Measurements from ENCODE around the gene ACVR1B. TPM values are rescaled to one million over a fixed set of nuclear protein-coding genes. Genes with fewer than 3 reads are reported as not detected.

Gene ACVR1B
- total RNA-seq, 4 donors from 2014 or later: 9.1 to 71.6 (median 59.2) TPM

- no peak overlapping the region for H3K27ac ChIP-seq
- peaks cover 0 to 11% (median 0%) of the 10 kb centered on the region in 3 donors for H3K36me3 ChIP-seq
- no peaks in the 10 kb centered on the region for H3K27me3 ChIP-seq
Measured at GRCh38 chr12:52013626-52014310, 62.3 kb downstream of the ACVR1B start.

GRCh38 chr12:52014567-52015530 lies 63.4 kb downstream of the ACVR1B start:
- DNase-seq: no peak
- TF ChIP-seq POLR2A (IDR thresholded peaks at IDR 0.05) (no peak), CTCF (IDR thresholded peaks at IDR 0.05) (no peak)

More at GRCh38 chr12:52013626-52014310, 62.3 kb downstream of the ACVR1B start:
- peaks cover 0 to 19% (median 0%) of the 10 kb centered on the region in 4 donors for H3K4me1 ChIP-seq
- TF ChIP-seq CTCF (IDR thresholded peaks at IDR 0.05): no peak
- no peak for TF ChIP-seq POLR2A (IDR thresholded peaks at IDR 0.05)
- H3K4me3 ChIP-seq: no peak overlapping the region
- DNase-seq: no peak
- no peaks in the 10 kb centered on the region for H3K9me3 ChIP-seq

GRCh38 chr12:52015532-52016041 lies 64.1 kb downstream of the ACVR1B start:
- TF ChIP-seq CTCF (IDR thresholded peaks at IDR 0.05) (no peak), POLR2A (IDR thresholded peaks at IDR 0.05) (no peak)
- Histone ChIP-seq H3K4me1 (peaks cover 0 to 9% (median under 1%) of the 10 kb centered on the region in 4 donors), H3K27me3 (no peaks in the 10 kb centered on the region), H3K36me3 (peaks cover 0 to 11% (median 0%) of the 10 kb centered on the region in 3 donors), H3K9me3 (no peaks in the 10 kb centered on the region), H3K4me3 (no peak overlapping the region), H3K27ac (no peak overlapping the region)
- no peak for DNase-seq

More at GRCh38 chr12:52014567-52015530, 63.4 kb downstream of the ACVR1B start:
- no peaks in the 10 kb centered on the region for H3K9me3 ChIP-seq
- H3K4me1 ChIP-seq: peaks cover 0 to 12% (median 0%) of the 10 kb centered on the region in 4 donors
- no peaks in the 10 kb centered on the region for H3K27me3 ChIP-seq
- H3K4me3 ChIP-seq: no peak overlapping the region
- peaks cover 0 to 11% (median 0%) of the 10 kb centered on the region in 3 donors for H3K36me3 ChIP-seq
- H3K27ac ChIP-seq: no peak overlapping the region

- no peaks in the 10 kb centered on the region for H3K9me3 ChIP-seq
- H3K36me3 ChIP-seq: peaks cover 0 to 8% (median 0%) of the 10 kb centered on the region in 3 donors
- DNase-seq: peak in 1 of 3 donors; percentile 40
- no peak overlapping the region for H3K27ac ChIP-seq
- peaks cover 0 to 7% (median 2%) of the 10 kb centered on the region in 4 donors for H3K4me1 ChIP-seq
- TF ChIP-seq POLR2A (IDR thresholded peaks at IDR 0.05) (no peak), CTCF (IDR thresholded peaks at IDR 0.05) (no peak)
- no peak overlapping the region for H3K4me3 ChIP-seq
- no peaks in the 10 kb centered on the region for H3K27me3 ChIP-seq
Measured at GRCh38 chr12:52018433-52019112, 67.1 kb downstream of the ACVR1B start.

Data from Peyer's patch (tissue), 4 donors.